Effector memory CD4-positive, alpha-beta T cell (primary cell): ENCODE measurements around the gene SLC18A3.

Experiments used
- DNase-seq, 3 donors: peaks; one replicate each; pipeline ENCODE4 v3.0.0-alpha.2; 2020
- H3K27ac ChIP-seq: 2 replicates; pipeline ENCODE4 v1.7.0; 2013; ENCODE audit warnings: mild to moderate bottlenecking, low read length, moderate library complexity; ENCODE audit not compliant: insufficient read depth, poor library complexity, severe bottlenecking
- H3K27me3 ChIP-seq: replicated peaks from 2 replicates; pipeline ENCODE4 v1.7.0; 2013; ENCODE audit warnings: mild to moderate bottlenecking, low read length; ENCODE audit not compliant: insufficient read depth, control insufficient read depth, poor library complexity, severe bottlenecking
- H3K36me3 ChIP-seq: 2 replicates; pipeline ENCODE4 v1.7.0; 2013; ENCODE audit warnings: mild to moderate bottlenecking, low read length, moderate library complexity; ENCODE audit not compliant: control insufficient read depth, insufficient read depth
- H3K4me1 ChIP-seq: 2 replicates; pipeline ENCODE4 v1.7.0; 2013; ENCODE audit warnings: low read length, mild to moderate bottlenecking; ENCODE audit not compliant: control insufficient read depth, insufficient read depth, poor library complexity, severe bottlenecking
- H3K4me3 ChIP-seq: 2 replicates; pipeline ENCODE4 v1.7.0; 2013; ENCODE audit warnings: low read length, low read depth, mild to moderate bottlenecking; ENCODE audit not compliant: insufficient read depth, poor library complexity, severe bottlenecking
- H3K9me3 ChIP-seq: 2 replicates; pipeline ENCODE4 v1.7.0; 2013; ENCODE audit warnings: mild to moderate bottlenecking, low read length, moderate library complexity; ENCODE audit not compliant: control insufficient read depth

SLC18A3 gene

GRCh38 chr10:49595713-49596492 lies 14.2 kb upstream of the SLC18A3 start:
- no peaks in the 10 kb centered on the region for H3K36me3 ChIP-seq
- DNase-seq, result no peak

GRCh38 chr10:49596493-49596809 lies 13.7 kb upstream of the SLC18A3 start:
- Histone ChIP-seq H3K9me3 (no peaks in the 10 kb centered on the region), H3K4me3 (no peak overlapping the region), H3K27ac (no peak overlapping the region), H3K27me3 (no peaks in the 10 kb centered on the region), H3K36me3 (no peaks in the 10 kb centered on the region), H3K4me1 (no peaks in the 10 kb centered on the region)
- no peak for DNase-seq

More at GRCh38 chr10:49595713-49596492, 14.2 kb upstream of the SLC18A3 start:
- Histone ChIP-seq H3K27me3 (no peaks in the 10 kb centered on the region), H3K4me1 (no peaks in the 10 kb centered on the region), H3K4me3 (no peak overlapping the region), H3K9me3 (no peaks in the 10 kb centered on the region), H3K27ac (no peak overlapping the region)

- Histone ChIP-seq H3K27me3 (no peaks in the 10 kb centered on the region), H3K9me3 (no peaks in the 10 kb centered on the region), H3K27ac (no peak overlapping the region), H3K4me1 (no peaks in the 10 kb centered on the region), H3K4me3 (no peak overlapping the region), H3K36me3 (no peaks in the 10 kb centered on the region)
- no peak for DNase-seq
Observed at GRCh38 chr10:49596836-49597235, 13.3 kb upstream of the SLC18A3 start.

GRCh38 chr10:49597426-49598163 lies 12.5 kb upstream of the SLC18A3 start:
- Histone ChIP-seq H3K4me1 (no peaks in the 10 kb centered on the region), H3K27me3 (no peaks in the 10 kb centered on the region), H3K9me3 (no peaks in the 10 kb centered on the region), H3K27ac (no peak overlapping the region), H3K36me3 (no peaks in the 10 kb centered on the region), H3K4me3 (no peak overlapping the region)
- DNase-seq, result no peak

- no peaks in the 10 kb centered on the region for H3K27me3 ChIP-seq
- no peak overlapping the region for H3K4me3 ChIP-seq
- no peaks in the 10 kb centered on the region for H3K36me3 ChIP-seq
- no peaks in the 10 kb centered on the region for H3K4me1 ChIP-seq
- DNase-seq, result no peak
- no peaks in the 10 kb centered on the region for H3K9me3 ChIP-seq
- H3K27ac ChIP-seq, result no peak overlapping the region
Observed at GRCh38 chr10:49598164-49598856, 11.8 kb upstream of the SLC18A3 start.

- Histone ChIP-seq H3K9me3 (no peaks in the 10 kb centered on the region), H3K4me1 (no peaks in the 10 kb centered on the region), H3K27me3 (no peaks in the 10 kb centered on the region), H3K27ac (no peak overlapping the region), H3K36me3 (no peaks in the 10 kb centered on the region), H3K4me3 (no peak overlapping the region)
- no peak for DNase-seq
Observed at GRCh38 chr10:49598986-49599385, 11.1 kb upstream of the SLC18A3 start.

- DNase-seq, result no peak
- H3K27me3 ChIP-seq, result no peaks in the 10 kb centered on the region
Observed at GRCh38 chr10:49599546-49599945, 10.6 kb upstream of the SLC18A3 start.

GRCh38 chr10:49600046-49600445 lies 10.1 kb upstream of the SLC18A3 start:
- no peaks in the 10 kb centered on the region for H3K36me3 ChIP-seq
- no peaks in the 10 kb centered on the region for H3K27me3 ChIP-seq
- no peak for DNase-seq
- H3K9me3 ChIP-seq, result no peaks in the 10 kb centered on the region
- H3K4me3 ChIP-seq, result no peak overlapping the region
- H3K27ac ChIP-seq, result no peak overlapping the region
- no peaks in the 10 kb centered on the region for H3K4me1 ChIP-seq

More at GRCh38 chr10:49599546-49599945, 10.6 kb upstream of the SLC18A3 start:
- H3K4me3 ChIP-seq, result no peak overlapping the region
- H3K9me3 ChIP-seq, result no peaks in the 10 kb centered on the region
- no peak overlapping the region for H3K27ac ChIP-seq
- no peaks in the 10 kb centered on the region for H3K4me1 ChIP-seq
- H3K36me3 ChIP-seq, result no peaks in the 10 kb centered on the region

- no peak for DNase-seq
- Histone ChIP-seq H3K36me3 (no peaks in the 10 kb centered on the region), H3K27me3 (no peaks in the 10 kb centered on the region)
Observed at GRCh38 chr10:49600781-49601400, 9.2 kb upstream of the SLC18A3 start.

More at GRCh38 chr10:49600781-49601400, 9.2 kb upstream of the SLC18A3 start:
- Histone ChIP-seq H3K4me3 (no peak overlapping the region), H3K4me1 (no peaks in the 10 kb centered on the region), H3K9me3 (no peaks in the 10 kb centered on the region), H3K27ac (no peak overlapping the region)
